Skin epidermis (tissue), 12 donors: Measurements from ENCODE around the gene TMEM81.

Experiments
- H3K27ac ChIP-seq, 21 experiments: fragments of 200-600 bp; sonication (generic) in 11 of 21; one replicate each; pipeline ENCODE4 v1.5.0; 2020; ENCODE audit warnings: mild to moderate bottlenecking in 3 of 21, inconsistent platforms in 2 of 21, moderate library complexity in 2 of 21
- H3K4me3 ChIP-seq, 7 experiments: fragments of 200-600 bp; sonication (generic) in 2 of 7; one replicate each; pipeline ENCODE4 v1.5.0; 2020; ENCODE audit warnings: inconsistent platforms in 2 of 7, mild to moderate bottlenecking in 2 of 7, moderate library complexity in 1 of 7

The TMEM81 gene

DNA sequence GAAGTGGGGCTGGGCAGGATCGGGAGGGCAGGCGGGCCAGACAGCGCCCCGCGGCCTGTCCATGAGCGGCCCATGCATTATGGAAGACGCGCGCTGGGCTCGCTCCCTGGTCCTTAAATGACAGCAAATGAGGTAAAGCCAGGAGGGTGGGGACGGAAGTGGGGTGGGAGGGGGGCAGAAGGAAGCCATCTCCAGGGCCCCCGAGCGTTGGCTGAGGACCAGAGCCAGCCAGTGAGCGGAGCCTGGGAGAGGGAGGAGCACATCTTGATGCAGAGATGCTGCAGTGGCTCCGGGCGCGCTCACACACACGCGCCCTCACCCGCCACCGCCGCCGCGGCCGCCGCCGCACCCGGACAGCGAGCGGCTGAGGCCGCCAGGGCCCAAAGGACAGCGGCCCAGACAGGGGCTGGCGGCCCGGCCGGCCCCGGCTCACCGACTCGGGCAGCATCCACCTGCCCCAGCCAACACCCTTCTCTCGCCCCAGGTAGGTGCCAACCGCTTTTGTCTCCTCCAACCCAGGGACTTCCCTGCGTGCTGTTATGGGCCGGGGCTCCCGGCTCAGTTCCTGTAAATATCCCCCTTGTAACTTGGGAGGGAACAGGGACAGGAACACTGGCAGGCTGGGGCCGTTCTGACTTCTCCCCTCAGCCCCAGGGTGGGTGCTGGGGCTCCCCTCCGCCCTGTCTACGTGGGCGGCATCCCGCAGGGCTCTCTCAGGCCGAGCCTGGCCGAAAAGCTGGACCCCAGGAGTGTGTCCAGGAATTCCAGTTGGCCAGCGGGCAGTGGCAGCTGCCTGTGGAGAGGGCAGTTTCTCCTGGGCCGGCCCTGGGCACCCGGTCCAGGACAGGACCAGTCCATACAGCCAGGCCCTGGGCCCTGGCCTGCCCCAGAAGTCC is 41.1 kb downstream of the TMEM81 start, which contains the start of gene CNTN2:
Gene CNTN2, plus strand, starts transcription at position 302 of the 896 bp plus-strand sequence. CDS start 9,974 bp downstream, outside the sequence.
- Histone ChIP-seq H3K27ac (no peak within 1 kb of the TSS), H3K4me3 (no peak within 1 kb of the TSS)

DNA sequence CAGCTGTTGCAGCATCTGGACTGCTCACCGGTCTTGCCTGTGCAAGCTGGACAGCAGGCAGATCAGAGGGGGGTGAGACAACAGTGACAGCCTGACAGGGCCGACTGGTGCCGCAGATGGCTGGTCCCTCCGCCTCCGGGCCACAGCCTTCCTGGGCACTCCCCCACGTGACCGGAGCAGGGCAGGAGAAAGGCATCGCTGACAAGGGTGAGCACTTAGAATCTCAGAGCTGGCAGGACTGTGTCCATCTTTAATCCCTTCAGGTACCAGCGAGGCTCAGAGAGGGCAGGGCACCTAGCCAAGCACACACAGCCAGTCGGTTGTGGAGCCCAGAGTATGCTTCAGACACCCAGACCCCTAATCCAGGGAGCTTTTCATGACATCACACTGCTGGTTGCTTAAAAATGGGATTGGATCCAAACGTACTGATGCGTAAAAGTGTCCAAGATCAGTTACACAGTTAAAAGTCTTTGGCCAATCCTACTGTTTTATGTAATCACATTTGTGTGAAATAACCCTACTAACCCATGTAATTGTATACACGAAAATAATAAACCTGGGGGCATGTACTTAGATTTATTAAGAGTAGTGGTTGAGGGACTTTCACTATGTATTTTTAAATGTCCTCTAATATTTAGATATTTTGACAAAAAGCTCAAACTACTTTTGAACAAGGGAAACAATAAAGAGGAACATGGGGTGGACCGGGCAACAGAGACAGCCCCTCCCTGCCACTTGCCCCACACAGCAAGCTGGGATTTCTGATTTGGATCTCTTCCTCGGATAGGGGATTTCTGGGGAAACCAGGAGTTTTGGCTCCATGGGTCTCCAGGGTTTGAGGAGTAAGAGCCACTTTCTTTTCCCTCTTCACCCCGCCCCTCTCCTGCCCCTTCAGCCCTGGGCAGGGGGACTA is 42.0 kb downstream of the TMEM81 start:
- no peak overlapping the region for H3K4me3 ChIP-seq

DNA sequence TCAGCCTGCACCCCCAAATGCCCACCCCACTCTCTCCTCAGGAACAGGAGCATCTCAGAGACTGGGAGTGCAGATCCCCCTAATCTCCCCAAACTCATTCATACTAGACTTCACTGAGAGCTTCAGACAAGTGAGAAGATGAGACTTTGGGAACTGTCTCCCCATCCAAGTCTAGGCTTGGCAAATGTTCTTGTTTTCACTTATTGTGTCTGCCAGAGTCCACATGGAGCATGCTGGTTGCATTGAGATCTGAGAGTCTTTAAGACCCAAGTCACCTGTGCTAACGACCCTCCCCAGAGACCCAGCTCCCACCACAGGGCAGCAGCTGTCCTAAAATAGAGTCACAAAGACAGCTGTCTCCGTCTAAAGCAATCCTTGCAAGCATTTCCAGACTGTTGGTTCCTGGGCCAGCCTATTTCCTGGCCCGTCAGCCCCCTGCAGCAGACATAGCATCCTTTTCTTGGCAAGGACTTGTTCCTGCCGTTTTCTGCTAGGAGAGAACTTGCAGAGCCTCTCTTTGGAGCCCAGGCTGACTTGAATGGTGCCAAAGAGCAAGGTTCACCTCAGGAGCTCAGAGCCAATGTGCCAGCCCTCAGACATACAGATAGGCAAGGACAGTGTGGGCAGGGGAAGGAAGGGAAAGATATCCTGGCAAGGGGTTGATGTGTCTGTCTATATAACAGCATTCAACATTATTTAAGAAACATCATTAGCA is 43.1 kb downstream of the TMEM81 start:
- H3K4me3 ChIP-seq: no peak overlapping the region
- H3K27ac ChIP-seq: no peak overlapping the region

More for the DNA sequence above, 42.0 kb downstream of the TMEM81 start:
- H3K27ac ChIP-seq: no peak overlapping the region

DNA sequence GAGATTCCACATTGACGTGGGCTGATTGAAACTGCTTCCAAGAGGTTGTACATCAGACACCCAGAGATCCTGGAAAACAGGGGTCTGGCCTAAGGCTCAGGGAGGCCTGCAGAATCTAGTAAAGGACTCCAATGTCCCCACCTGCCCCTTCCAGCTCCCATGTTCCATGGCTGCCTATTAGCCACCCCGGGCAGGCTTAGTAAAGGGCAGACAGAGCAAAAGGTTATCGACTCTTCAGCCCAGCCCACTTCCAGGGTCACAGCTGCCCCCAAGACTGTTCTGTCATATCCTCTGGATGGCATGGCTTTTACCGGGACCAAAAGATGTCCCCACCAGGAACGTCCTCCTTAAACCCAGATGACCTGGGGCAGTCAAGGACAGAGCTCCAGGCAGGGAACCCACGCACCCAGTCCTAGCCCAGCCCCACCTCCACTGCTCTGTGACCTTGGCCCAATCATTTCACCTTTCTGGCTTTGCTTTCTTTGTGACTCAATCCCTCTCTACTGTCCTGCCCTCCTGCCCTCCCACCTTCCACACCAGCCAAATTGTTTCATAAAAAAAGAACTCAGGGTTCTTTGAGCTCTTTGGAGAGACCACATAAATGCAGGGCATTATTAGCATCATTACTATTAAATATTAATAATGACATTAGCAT is 46.0 kb downstream of the TMEM81 start:
- H3K27ac ChIP-seq: no peak overlapping the region

DNA sequence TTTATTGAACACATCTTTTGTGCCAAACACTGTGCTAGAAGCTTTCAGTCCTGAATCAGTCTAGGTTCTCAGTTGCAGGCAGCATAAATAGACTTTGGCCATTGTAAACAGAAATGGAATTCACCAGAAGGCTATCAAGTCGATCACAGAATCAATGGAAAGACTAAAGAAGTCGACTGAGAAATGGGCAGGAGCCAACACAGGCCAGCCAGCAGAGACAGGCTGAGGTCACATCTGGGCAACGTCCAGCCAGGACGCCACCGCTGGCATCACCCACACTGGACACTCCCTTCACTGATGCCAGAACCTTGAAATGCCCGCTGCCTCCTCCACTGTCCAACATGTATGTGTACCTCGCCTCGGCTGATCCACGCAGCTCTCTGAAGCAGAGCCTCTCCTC is 46.7 kb downstream of the TMEM81 start:
- Histone ChIP-seq H3K4me3 (no peak overlapping the region), H3K27ac (no peak overlapping the region)

More for the DNA sequence above, 46.0 kb downstream of the TMEM81 start:
- H3K4me3 ChIP-seq: no peak overlapping the region
